ENCODE data around the gene DAB2.

Gene DAB2

DNA sequence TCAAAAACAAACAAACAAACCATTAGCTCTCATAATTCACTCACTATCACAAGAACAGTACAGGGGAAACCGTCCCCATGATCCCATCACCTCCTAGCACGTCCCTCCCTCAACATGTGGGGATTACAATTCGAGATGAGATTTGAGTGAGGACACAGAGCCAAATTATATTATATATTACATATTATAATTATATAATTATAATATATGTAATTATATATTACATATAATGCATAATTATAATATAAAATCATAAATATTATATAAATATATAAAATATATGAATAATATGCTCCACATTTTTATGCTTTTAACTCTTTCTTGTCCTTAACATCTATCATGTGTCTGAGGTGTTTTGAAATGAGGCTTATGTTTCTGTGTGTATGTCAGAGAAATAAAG, 57.1 kb downstream of the DAB2 start:
- Histone ChIP-seq H3K4me3 (ENCODE audit: low read depth, low read length) (no peak overlapping the region), H3K4me1 (no peaks in the 10 kb centered on the region), H3K9me3 (no peaks in the 10 kb centered on the region), H3K36me3 (no peaks in the 10 kb centered on the region), H3K27me3 (no peaks in the 10 kb centered on the region)
- TF ChIP-seq, protein P1, sequence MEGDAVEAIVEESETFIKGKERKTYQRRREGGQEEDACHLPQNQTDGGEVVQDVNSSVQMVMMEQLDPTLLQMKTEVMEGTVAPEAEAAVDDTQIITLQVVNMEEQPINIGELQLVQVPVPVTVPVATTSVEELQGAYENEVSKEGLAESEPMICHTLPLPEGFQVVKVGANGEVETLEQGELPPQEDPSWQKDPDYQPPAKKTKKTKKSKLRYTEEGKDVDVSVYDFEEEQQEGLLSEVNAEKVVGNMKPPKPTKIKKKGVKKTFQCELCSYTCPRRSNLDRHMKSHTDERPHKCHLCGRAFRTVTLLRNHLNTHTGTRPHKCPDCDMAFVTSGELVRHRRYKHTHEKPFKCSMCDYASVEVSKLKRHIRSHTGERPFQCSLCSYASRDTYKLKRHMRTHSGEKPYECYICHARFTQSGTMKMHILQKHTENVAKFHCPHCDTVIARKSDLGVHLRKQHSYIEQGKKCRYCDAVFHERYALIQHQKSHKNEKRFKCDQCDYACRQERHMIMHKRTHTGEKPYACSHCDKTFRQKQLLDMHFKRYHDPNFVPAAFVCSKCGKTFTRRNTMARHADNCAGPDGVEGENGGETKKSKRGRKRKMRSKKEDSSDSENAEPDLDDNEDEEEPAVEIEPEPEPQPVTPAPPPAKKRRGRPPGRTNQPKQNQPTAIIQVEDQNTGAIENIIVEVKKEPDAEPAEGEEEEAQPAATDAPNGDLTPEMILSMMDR (IDR thresholded peaks at IDR 0.05; ENCODE audit: low read depth, low read length): no peak
- no peak for DNase-seq

DNA sequence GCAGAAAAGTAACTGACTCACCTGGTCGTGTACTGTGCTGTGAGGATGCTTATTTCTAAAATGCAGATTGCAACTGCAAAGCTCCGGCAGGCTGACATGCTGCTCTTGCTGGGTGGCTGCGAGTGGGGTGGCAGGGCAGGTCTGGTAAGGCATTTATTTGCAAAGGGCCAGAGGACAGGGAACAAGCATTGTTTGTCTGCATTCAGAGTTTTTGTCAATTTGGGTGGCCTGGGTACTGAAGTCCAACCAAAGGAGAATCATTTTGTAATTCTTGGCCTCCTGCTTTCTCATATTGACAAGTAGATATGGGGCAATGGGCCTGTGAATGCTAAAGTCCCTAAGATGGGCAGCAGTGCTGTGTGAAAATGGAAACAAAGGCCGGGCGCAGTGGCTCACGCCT, 60.4 kb downstream of the DAB2 start, which contains the start of gene C9:
Gene C9, minus strand, starts transcription at position 129 of the 400 bp plus-strand sequence. Its CDS starts 31 bp downstream, at position 98.
- TF ChIP-seq, protein P1 (IDR thresholded peaks at IDR 0.05; ENCODE audit: low read depth, low read length): no peak
- no peak for DNase-seq
- no peaks in the 10 kb centered on the region for H3K27me3 ChIP-seq
- no peaks in the 10 kb centered on the region for H3K36me3 ChIP-seq
- no peak within 1 kb of the TSS for H3K4me3 ChIP-seq (ENCODE audit: low read depth, low read length)
- no peaks in the 10 kb centered on the region for H3K9me3 ChIP-seq
- no peaks in the 10 kb centered on the region for H3K4me1 ChIP-seq

DNA sequence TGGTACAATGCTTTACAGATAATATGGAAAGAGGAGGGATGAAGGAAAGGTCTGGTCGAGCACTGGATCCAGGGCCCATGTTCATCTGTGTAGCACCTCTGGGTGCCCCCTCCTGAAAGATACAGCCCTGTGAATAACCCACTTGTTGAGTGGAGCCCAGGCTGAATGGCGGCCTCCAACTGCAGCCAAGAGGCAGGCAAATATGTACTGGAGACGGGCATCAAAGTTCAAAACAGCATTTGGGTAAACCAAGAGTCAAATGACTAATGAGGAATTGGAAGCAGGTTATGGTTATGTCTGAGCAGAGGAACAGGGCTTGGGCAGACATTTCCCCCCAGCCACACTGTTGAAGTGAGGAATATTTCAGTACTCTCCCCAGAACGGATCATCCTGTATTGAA, 61.6 kb downstream of the DAB2 start:
- DNase-seq: no peak

DNA sequence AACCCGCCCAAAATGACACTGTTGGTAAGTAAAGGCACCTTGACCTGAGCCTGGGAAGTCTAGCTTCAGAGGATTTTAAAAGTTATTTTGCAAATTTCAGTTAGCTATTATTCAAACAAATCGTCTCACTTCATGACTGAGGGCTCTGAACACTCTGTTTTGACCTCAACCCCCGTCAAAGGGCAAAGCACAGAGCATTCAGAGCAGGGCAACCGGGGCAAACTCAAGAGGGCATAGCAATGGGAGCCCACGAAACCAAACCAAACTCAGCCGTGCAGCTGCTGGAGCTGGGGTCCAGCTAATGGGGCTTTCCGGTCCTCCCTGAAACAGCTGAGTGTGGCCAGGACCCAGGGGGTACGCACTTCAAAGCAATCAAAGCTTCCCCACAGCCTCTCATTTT, 62.1 kb downstream of the DAB2 start:
- no peaks in the 10 kb centered on the region for H3K4me1 ChIP-seq
- H3K4me3 ChIP-seq (ENCODE audit: low read depth, low read length): no peak overlapping the region
- TF ChIP-seq, protein P1 (IDR thresholded peaks at IDR 0.05; ENCODE audit: low read depth, low read length): no peak
- no peaks in the 10 kb centered on the region for H3K9me3 ChIP-seq
- H3K36me3 ChIP-seq: no peaks in the 10 kb centered on the region
- no peaks in the 10 kb centered on the region for H3K27me3 ChIP-seq
- DNase-seq: no peak

More for the DNA sequence above, 61.6 kb downstream of the DAB2 start:
- no peaks in the 10 kb centered on the region for H3K4me1 ChIP-seq
- no peaks in the 10 kb centered on the region for H3K9me3 ChIP-seq
- no peaks in the 10 kb centered on the region for H3K27me3 ChIP-seq
- TF ChIP-seq, protein P1 (IDR thresholded peaks at IDR 0.05; ENCODE audit: low read depth, low read length): no peak
- no peaks in the 10 kb centered on the region for H3K36me3 ChIP-seq
- H3K4me3 ChIP-seq (ENCODE audit: low read depth, low read length): no peak overlapping the region

DNA sequence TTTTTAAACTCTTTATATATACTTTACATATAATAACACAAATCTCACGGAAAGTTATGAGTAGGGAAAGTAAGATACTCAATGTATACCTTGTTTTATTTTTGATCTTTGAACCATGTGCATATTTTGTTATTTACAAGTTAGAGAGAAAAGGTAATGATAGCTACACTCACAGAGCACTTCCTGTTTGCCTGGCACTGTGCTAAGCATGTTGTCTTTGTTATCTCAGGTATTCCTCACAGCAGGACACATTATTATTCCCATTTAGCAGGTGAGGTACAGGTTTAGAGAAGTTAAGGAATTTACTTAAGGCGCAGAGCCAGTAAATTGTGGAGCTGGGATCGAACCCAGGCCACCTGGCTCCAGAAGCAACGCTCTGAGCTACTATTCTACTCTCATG, 63.5 kb downstream of the DAB2 start:
- TF ChIP-seq, protein P1 (IDR thresholded peaks at IDR 0.05; ENCODE audit: low read depth, low read length): no peak
- H3K4me3 ChIP-seq (ENCODE audit: low read depth, low read length): no peak overlapping the region

DNA sequence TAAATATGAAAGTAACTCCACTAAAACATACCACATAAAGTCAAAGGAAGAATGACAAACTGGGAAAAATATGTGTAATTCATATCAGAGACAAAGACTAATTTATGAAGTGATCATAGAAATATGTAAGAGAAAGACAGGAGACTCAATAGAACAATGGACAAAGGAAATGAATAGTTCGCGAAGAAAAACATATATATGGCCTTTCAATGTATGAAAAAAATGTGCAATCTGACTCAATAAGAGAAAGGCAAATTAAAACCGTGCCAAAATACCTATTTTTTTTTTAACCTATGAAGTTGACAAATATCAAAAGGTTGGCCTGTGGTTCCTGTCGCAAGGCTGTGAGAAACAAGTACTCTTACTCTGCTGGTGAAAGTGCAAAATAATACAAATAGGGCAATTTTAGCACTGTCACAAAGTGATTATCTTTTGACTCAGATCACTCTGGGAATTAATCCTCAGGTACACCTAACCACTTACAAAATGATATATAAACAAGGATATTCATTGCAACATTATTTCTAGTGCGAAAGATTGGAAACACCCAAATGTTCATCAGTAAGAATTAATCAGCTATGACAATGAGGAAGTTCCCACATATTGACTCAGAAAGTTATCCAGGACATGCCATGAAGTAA, 64.2 kb downstream of the DAB2 start:
- Histone ChIP-seq H3K27me3 (no peaks in the 10 kb centered on the region), H3K36me3 (no peaks in the 10 kb centered on the region), H3K4me1 (no peaks in the 10 kb centered on the region), H3K4me3 (ENCODE audit: low read depth, low read length) (no peak overlapping the region), H3K9me3 (no peaks in the 10 kb centered on the region)
- DNase-seq: no peak
- TF ChIP-seq, protein P1 (IDR thresholded peaks at IDR 0.05; ENCODE audit: low read depth, low read length): no peak

More for the DNA sequence above, 63.5 kb downstream of the DAB2 start:
- Histone ChIP-seq H3K36me3 (no peaks in the 10 kb centered on the region), H3K9me3 (no peaks in the 10 kb centered on the region), H3K27me3 (no peaks in the 10 kb centered on the region), H3K4me1 (no peaks in the 10 kb centered on the region)
- DNase-seq: no peak

Data from BE2C (cell line).